Activated CD4-positive, alpha-beta T cell treated with anti-CD3 and anti-CD28 coated beads for 36 hours (primary cell): ENCODE data around the gene ZSCAN5A. TPM values are rescaled to one million over a fixed set of nuclear protein-coding genes. Genes with fewer than 3 reads are reported as not detected.
"Not testable (repeated sequence)": the region's sequence is repeated elsewhere in the genome, so short reads cannot be mapped to it uniquely, and the experiment has no call there.

Source experiments
- ATAC-seq: fragments of 200-7000 bp; cut with Tn5 transposase; one replicate; pipeline ENCODE4 v1.10.0; 2021; ENCODE audit warnings: mild to moderate bottlenecking, moderate library complexity
- CTCF ChIA-PET: fragments of 350-600 bp; sonication (Branson Sonifier 250); formaldehyde crosslinking; loops from one replicate; lab custom pipeline; 2021; ENCODE audit warnings: antibody characterized with exemption; lab: Charles Lee
- POLR2A ChIA-PET: fragments of 350-600 bp; sonication (Branson Sonifier 250); formaldehyde crosslinking; loops from one replicate; lab custom pipeline; 2021; ENCODE audit warnings: antibody characterized with exemption, inconsistent platforms; lab: Charles Lee
- DNase-seq: peaks from one replicate; pipeline ENCODE4 v3.0.0-alpha.2; 2020
- H3K27ac Mint-ChIP-seq: one replicate; pipeline ENCODE4 v1.8.0; 2021; ENCODE audit warnings: mixed read lengths
- H3K27me3 Mint-ChIP-seq: one replicate; pipeline ENCODE4 v1.8.0; 2021; ENCODE audit warnings: mixed read lengths
- H3K36me3 Mint-ChIP-seq: one replicate; pipeline ENCODE4 v1.8.0; 2021; ENCODE audit warnings: low read depth, mixed read lengths
- H3K4me1 Mint-ChIP-seq: one replicate; pipeline ENCODE4 v1.8.0; 2021; ENCODE audit warnings: mixed read lengths
- H3K4me3 Mint-ChIP-seq: one replicate; pipeline ENCODE4 v1.8.0; 2021; ENCODE audit warnings: mild to moderate bottlenecking, moderate library complexity, mixed read lengths
- H3K9me3 Mint-ChIP-seq: one replicate; pipeline ENCODE4 v1.8.0; 2021; ENCODE audit warnings: low read depth, mixed read lengths
- intact Hi-C, 2 experiments: fragments of 100-400 bp; cut with DNase I in 1 of 2; cut with micrococcal nuclease in 1 of 2; formaldehyde crosslinking; loops; one replicate each; pipeline versions ENCODE4 v1.14.2 to v1.15.1; 2022 to 2024; cut with DNase I, micrococcal nuclease
- total RNA-seq, 2 experiments: library from RNA; stranded (reverse); gene quantifications; one replicate each; pipeline ENCODE4 v1.2.3, GENCODE V29; 2021

The ZSCAN5A gene
- total RNA-seq, 2 experiments from 2014 or later: 8.3 to 9.9 TPM

DNA sequence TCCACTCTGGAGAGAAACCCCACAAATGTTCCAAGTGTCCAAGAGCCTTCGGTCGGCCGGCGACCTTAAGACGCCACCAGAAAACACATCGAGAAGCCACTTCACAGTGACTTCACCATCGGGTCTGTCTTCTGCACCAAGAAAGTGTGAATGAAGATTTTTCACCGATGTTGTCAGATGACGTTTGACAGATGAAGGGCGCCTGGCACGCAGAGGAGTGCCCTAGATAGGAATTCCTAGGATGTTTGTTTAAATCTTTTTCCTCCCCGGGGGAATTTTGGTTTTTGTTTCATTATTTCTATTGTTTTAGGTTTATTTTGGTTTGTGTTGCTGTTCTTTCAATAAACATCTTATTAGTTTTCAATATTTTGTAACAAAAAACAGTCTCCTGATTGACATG lies 105.5 kb downstream of the ZSCAN5A start:
- ATAC-seq (no peak), DNase-seq (no peak)
- Mint-ChIP-seq H3K36me3 (no peaks in the 10 kb centered on the region), H3K4me1 (no peaks in the 10 kb centered on the region), H3K9me3 (no peaks in the 10 kb centered on the region), H3K4me3 (no peak overlapping the region), H3K27ac (no peak overlapping the region), H3K27me3 (peaks cover 11% of the 10 kb centered on the region)
- intact Hi-C loops: no loop called here
- ChIA-PET CTCF (interaction anchor here (0.7 kb wide), 1 partner anchor 125 kb away, joined by 3 read pairs; no protein-coding TSS in a partner anchor), POLR2A (no interaction called here)

DNA sequence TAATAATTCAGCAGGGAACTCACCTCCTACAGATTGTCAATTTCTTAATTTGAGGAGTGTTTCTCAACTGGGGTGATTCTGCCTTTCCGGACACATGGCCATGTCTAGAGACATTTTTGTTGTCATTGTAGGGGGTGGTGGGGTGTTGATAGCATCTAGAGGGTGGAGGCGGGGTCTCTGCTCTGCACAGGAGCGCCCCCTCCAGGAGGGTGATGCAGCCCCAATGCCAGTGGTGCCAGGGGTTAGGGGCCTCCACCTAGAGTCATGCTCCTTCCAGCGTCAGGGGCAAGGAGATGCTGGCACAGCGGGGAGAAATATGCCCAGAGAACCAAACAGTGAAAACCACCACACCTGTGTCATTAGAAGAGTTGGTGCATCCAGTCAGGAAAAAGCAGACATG lies 107.1 kb downstream of the ZSCAN5A start:
- H3K4me3 Mint-ChIP-seq, H3K27ac Mint-ChIP-seq, ATAC-seq, H3K27me3 Mint-ChIP-seq, H3K4me1 Mint-ChIP-seq, H3K36me3 Mint-ChIP-seq, DNase-seq, intact Hi-C loops, CTCF ChIA-PET, H3K9me3 Mint-ChIP-seq, POLR2A ChIA-PET: not testable (repeated sequence)

DNA sequence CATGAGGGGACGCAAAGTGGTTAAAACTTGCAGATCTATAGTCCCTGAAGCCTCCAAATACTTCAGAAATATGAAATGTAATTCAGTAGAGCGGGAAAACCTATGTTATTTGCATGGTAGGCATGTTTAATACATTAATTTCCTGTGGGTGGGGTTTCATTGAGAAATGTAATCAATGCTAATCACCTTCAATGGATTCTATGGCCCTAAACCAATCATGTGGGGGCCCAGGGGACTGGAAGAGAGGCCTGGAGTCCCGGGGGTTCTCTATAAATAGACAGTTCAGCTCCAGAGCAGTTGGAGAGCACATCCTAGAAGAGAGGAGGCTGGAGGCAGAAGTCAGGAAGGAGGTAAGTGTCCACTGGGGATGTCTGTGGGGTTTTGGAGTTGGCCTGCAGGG lies 112.7 kb downstream of the ZSCAN5A start, which contains the start of gene ZSCAN5C:
ZSCAN5C (plus strand) TSS at position 301 of the 400 bp plus-strand sequence. CDS start 3,641 bp downstream, outside the sequence.
- Mint-ChIP-seq H3K9me3 (no peaks in the 10 kb centered on the region), H3K27ac (no peak within 1 kb of the TSS), H3K36me3 (no peaks in the 10 kb centered on the region), H3K27me3 (peaks cover 4% of the 10 kb centered on the region), H3K4me1 (no peaks in the 10 kb centered on the region), H3K4me3 (no peak within 1 kb of the TSS)
- ChIA-PET CTCF (interaction anchor here (0.6 kb wide), 1 partner anchor 1521 kb away, joined by 3 read pairs; no protein-coding TSS in a partner anchor), POLR2A (no interaction called here)
- ATAC-seq: no peak
- no peak for DNase-seq
- intact Hi-C loops: no loop called here

DNA sequence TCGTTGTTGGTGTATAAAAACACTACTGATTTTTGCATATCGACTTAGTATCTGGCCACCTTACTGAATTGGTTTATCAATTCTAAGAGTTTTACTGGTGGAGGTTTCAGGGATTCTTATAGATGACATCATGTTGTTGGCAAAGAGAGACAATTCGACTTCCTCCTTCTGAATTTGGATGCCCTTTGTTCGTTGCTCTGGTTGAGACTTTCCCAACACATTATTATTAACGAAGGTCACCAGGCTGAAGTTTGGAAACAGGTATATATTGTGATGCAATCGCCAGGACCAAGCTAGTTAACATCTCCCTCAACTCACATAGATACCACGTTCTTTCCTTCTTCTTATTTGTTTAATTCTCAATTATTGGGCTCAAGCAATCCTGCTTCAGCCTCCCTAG lies 115.0 kb downstream of the ZSCAN5A start:
- POLR2A ChIA-PET: no interaction called here
- H3K27ac Mint-ChIP-seq: no peak overlapping the region

DNA sequence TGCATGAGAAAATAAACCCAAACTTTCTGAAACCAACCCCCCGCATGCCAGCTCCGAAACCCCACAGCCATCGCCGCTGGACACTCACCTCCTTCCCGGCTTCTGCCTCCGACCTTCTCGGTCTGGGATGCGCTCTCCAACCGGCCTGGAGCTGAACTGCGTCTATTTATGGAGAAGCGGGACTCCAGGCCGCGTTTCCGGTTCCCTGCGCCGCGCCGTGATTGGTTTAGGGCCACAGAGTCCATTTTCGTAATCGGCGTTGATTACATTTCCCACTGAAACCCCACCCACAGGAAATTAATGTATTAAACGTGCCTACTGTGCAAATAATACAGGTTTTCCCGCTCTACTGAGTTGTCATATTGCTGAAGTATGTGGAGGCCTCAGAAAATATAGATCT lies 117.0 kb downstream of the ZSCAN5A start, which contains the start of gene ZSCAN5B:
ZSCAN5B (minus strand) TSS at position 138 of the 400 bp plus-strand sequence. CDS start 4,731 bp downstream, outside the sequence.
- ATAC-seq, CTCF ChIA-PET, H3K4me1 Mint-ChIP-seq, intact Hi-C loops, DNase-seq, H3K36me3 Mint-ChIP-seq, POLR2A ChIA-PET, H3K4me3 Mint-ChIP-seq, H3K27ac Mint-ChIP-seq, H3K9me3 Mint-ChIP-seq, H3K27me3 Mint-ChIP-seq: not testable (repeated sequence)

More for the DNA sequence above, 115.0 kb downstream of the ZSCAN5A start:
- H3K4me1 Mint-ChIP-seq: no peaks in the 10 kb centered on the region
- H3K27me3 Mint-ChIP-seq: no peaks in the 10 kb centered on the region
- no peak for ATAC-seq
- no peaks in the 10 kb centered on the region for H3K9me3 Mint-ChIP-seq
- no peak overlapping the region for H3K4me3 Mint-ChIP-seq
- no peaks in the 10 kb centered on the region for H3K36me3 Mint-ChIP-seq
- intact Hi-C loops: no loop called here
- CTCF ChIA-PET: no interaction called here
- no peak for DNase-seq

DNA sequence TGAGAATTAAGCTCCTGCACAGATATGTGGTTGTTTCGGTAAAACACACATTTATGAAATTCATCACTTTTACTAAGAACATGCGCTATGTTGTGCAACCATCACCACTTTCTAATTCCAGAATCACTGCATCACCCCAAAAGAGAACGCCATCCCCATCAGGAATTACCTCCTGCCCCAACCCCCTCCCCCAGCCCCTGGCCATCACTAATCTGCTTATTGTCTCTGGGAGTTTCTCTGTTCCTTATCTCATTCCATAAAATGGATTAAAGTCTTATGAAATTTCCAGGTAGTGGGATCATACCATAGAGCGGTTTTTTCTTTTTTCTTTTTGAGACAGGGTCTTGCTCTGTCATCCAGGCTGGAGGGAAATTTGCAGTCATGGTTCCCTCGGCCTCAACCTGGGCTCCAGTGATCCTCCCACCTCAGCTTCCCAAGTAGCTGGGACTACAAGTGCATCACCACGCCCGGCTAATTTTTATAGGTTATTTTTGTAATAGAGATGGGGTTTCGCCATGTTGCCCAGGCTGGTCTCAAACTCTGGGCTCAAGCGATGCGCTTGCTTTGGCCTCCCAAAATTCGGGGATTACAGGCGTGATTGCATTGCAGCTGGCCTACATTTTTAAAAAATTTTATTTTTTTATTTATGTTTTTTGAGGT lies 120.5 kb downstream of the ZSCAN5A start:
- no peaks in the 10 kb centered on the region for H3K36me3 Mint-ChIP-seq

DNA sequence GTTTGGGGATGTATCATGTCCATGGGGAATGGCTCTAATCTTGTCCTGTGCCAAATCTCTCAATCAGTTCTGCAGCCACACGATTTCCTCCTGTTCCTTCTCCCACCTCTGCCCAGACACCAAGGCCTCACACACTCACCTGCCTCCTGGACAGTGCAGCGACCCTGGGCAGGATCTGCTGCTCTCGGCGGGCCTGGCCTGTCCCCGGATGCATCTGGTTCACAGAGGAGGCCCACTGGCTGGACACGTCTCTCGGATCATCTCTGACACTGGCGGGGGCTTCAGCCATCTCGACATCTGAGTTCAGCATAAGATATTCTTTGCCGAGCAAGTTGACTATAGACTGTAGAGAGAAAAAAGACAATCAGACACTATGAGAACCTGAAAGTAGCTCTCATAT lies 122.9 kb downstream of the ZSCAN5A start:
- intact Hi-C loops: no loop called here
- Mint-ChIP-seq H3K9me3 (no peaks in the 10 kb centered on the region), H3K27ac (no peak overlapping the region), H3K27me3 (peaks cover 2% of the 10 kb centered on the region), H3K4me1 (no peaks in the 10 kb centered on the region), H3K4me3 (no peak overlapping the region), H3K36me3 (no peaks in the 10 kb centered on the region)
- CTCF ChIA-PET: no interaction called here
- POLR2A ChIA-PET: no interaction called here
- ATAC-seq: no peak
- no peak for DNase-seq

More for the DNA sequence above, 120.5 kb downstream of the ZSCAN5A start:
- Mint-ChIP-seq H3K27ac (no peak overlapping the region), H3K4me3 (no peak overlapping the region), H3K27me3 (no peaks in the 10 kb centered on the region), H3K4me1 (no peaks in the 10 kb centered on the region), H3K9me3 (no peaks in the 10 kb centered on the region)
- no peak for ATAC-seq
- ChIA-PET POLR2A (no interaction called here), CTCF (no interaction called here)
- DNase-seq: no peak
- intact Hi-C loops: no loop called here

DNA sequence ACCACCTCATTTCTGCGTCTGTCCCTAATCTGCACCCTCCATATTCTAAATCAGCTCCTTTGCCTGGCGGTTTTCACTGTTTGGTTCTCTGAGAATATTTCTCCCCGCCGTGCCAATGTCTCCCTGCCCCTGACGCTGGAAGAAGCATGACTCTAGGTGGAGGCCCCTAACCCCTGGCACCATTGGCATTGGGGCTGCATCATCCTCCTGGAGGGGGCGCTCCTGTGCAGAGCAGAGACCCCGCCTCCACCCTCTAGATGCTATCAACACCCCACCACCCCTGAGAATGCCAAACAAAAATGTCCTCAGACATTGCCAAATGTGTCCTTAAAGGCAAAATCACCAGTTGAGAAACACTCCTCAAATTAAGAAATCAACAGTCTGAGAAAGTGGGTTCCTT lies 123.5 kb downstream of the ZSCAN5A start:
- Mint-ChIP-seq H3K4me1 (peaks cover under 1% of the 10 kb centered on the region), H3K27me3 (peaks cover 2% of the 10 kb centered on the region), H3K9me3 (no peaks in the 10 kb centered on the region), H3K36me3 (no peaks in the 10 kb centered on the region), H3K27ac (no peak overlapping the region), H3K4me3 (no peak overlapping the region)
- ATAC-seq (no peak), DNase-seq (peak; percentile 8)
- POLR2A ChIA-PET: no interaction called here
- intact Hi-C loops: no loop called here
- CTCF ChIA-PET: no interaction called here

DNA sequence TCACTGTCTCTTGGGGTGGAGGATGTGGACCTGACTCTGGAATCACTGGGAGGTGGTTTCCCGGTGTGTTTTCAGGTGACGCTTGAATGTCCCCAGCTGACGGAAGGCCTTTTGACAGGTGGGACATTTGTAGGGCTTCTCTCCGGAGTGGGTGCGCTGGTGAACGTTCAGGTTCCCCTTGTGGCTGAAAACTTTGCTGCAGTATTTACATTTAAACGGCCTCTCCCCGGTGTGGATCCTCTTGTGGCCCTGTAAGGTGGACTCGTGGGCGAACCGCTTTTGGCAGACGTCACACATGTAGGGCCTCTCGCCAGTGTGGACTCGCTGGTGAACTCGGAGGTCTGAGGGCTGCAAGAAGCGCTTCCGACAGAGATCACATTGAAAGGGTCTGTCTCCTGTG lies 124.9 kb downstream of the ZSCAN5A start:
- intact Hi-C loops: no loop called here
- Mint-ChIP-seq H3K27me3 (peaks cover 2% of the 10 kb centered on the region), H3K9me3 (no peaks in the 10 kb centered on the region), H3K36me3 (no peaks in the 10 kb centered on the region), H3K27ac (no peak overlapping the region), H3K4me3 (no peak overlapping the region), H3K4me1 (peaks cover 6% of the 10 kb centered on the region)
- POLR2A ChIA-PET: no interaction called here
- no peak for DNase-seq
- ATAC-seq: no peak
- CTCF ChIA-PET: interaction anchor here (1.0 kb wide), 1 partner anchor 145 kb away, joined by 3 read pairs; no protein-coding TSS in a partner anchor

DNA sequence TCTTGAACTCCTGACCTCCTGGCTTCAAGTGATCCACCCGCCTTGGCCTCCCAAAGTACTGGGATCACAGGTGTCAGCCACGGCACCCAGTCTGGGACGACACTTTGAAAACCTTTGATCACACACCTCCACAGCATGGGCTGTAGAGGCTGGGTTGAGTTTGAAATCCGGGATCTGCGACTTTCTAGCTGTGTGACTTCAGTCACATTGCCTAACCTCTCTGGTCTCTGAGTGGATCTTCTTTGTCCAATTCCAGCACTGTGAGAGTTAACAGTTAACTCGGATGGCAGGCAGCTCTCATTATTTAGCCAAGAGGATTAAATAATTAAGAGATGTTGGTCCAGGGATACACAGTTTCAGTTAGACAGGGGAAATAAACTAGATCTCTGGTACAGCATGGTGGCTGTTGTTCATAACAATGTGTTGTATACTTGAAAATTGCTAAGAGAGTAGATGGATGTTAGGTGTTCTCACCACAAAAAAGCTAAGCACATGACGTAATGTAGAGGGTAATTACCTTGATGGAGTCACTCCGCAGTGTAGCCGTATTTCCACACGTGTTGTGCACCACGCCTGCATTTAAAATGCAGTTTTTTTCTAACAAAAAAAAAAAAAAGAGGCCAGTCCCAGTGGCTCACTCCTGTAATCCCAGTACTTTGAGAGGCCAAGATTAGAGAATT lies 136.9 kb downstream of the ZSCAN5A start:
- ATAC-seq (no peak), DNase-seq (no peak)
- Mint-ChIP-seq H3K9me3 (no peaks in the 10 kb centered on the region), H3K4me1 (no peaks in the 10 kb centered on the region), H3K4me3 (no peak overlapping the region), H3K27ac (no peak overlapping the region), H3K36me3 (no peaks in the 10 kb centered on the region), H3K27me3 (no peaks in the 10 kb centered on the region)
- intact Hi-C loops: no loop called here
- CTCF ChIA-PET: interaction anchor here (0.7 to 1.1 kb wide), 2 partner anchors 97 to 104 kb away, joined by 3 to 4 read pairs; no protein-coding TSS in a partner anchor
- POLR2A ChIA-PET: interaction anchor here (0.6 kb wide), 1 partner anchor 72 kb away, joined by 3 read pairs; no protein-coding TSS in a partner anchor

DNA sequence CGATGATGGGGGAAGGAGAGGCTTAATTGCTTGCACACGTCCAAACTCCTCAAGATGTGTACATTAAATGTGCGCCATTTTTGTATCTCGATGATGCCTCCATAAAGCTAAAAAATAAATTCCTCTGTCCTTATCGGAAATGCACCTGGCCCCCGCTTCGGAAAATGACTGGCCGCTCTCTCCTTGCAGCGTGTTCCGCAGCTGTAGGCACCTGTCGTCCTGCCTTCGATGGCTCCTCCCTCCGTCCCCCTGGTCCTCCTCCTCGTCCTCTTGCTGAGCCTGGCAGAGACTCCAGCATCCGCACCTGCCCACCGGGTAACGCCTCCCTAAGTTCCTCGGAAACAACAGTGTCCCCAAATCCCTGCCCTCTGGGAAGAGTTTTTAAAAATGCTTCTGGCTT lies 137.8 kb downstream of the ZSCAN5A start:
- no peaks in the 10 kb centered on the region for H3K27me3 Mint-ChIP-seq
- ChIA-PET CTCF (interaction anchor here (0.6 kb wide), 1 partner anchor 67 kb away, joined by 3 read pairs; no protein-coding TSS in a partner anchor), POLR2A (interaction anchor here (0.6 kb wide), 1 partner anchor 72 kb away, joined by 3 read pairs; no protein-coding TSS in a partner anchor)
- no peaks in the 10 kb centered on the region for H3K36me3 Mint-ChIP-seq
- DNase-seq (no peak), ATAC-seq (no peak)
- intact Hi-C loops: no loop called here
- H3K27ac Mint-ChIP-seq: no peak overlapping the region
- H3K4me3 Mint-ChIP-seq: no peak overlapping the region
- H3K9me3 Mint-ChIP-seq: no peaks in the 10 kb centered on the region
- peaks cover under 1% of the 10 kb centered on the region for H3K4me1 Mint-ChIP-seq
